ENCODE results near the gene DCTN3.

Gene DCTN3

GRCh38 chr9:34620061-34620994, at the start of gene DCTN3:
Gene DCTN3, minus strand, starts transcription at chr9:34620495. Its CDS starts 31 bp downstream, at chr9:34620464.
- DNase-seq = peak; percentile 38 to 97 (median 90)

GRCh38 chr9:34665381-34666250, 45.3 kb upstream of the DCTN3 start:
- peak; percentile 31 to 98 (median 90) for DNase-seq

GRCh38 chr9:34665067-34665380, 44.7 kb upstream of the DCTN3 start:
- DNase-seq = peak in 1 of 58 donors; percentile 74

- DNase-seq = peak in 51 of 58 donors; percentile 15 to 83 (median 56)
Observed at GRCh38 chr9:34664281-34665066, 44.2 kb upstream of the DCTN3 start.

- no peak for DNase-seq
Observed at GRCh38 chr9:34663303-34663605, 43.0 kb upstream of the DCTN3 start.

- DNase-seq = no peak
Observed at GRCh38 chr9:34662526-34663302, 42.4 kb upstream of the DCTN3 start, which contains the start of gene CCL27. Gene CCL27, minus strand, starts transcription at chr9:34662657. Its CDS starts 24 bp downstream, at chr9:34662633.

GRCh38 chr9:34659592-34660253, 39.4 kb upstream of the DCTN3 start:
- DNase-seq = no peak

GRCh38 chr9:34658461-34658860, 38.2 kb upstream of the DCTN3 start:
- no peak for DNase-seq

GRCh38 chr9:34656992-34657391, 36.7 kb upstream of the DCTN3 start:
- DNase-seq = peak in 1 of 58 donors; percentile 4

- DNase-seq = no peak
Observed at GRCh38 chr9:34655394-34655793, 35.1 kb upstream of the DCTN3 start.

- peak in 55 of 58 donors; percentile 20 to 90 (median 75) for DNase-seq
Observed at GRCh38 chr9:34654323-34655051, 34.2 kb upstream of the DCTN3 start.

- DNase-seq = peak in 6 of 58 donors; percentile 14 to 36 (median 15)
Observed at GRCh38 chr9:34653151-34654072, 33.1 kb upstream of the DCTN3 start.

GRCh38 chr9:34652602-34653000, 32.3 kb upstream of the DCTN3 start:
- DNase-seq = peak in 2 of 58 donors; percentile 37 to 49

- DNase-seq = peak in 55 of 58 donors; percentile 37 to 93 (median 76)
Observed at GRCh38 chr9:34651876-34652601, 31.7 kb upstream of the DCTN3 start, which contains the start of gene IL11RA. Gene IL11RA, plus strand, starts transcription at chr9:34652185. Its CDS starts 3,033 bp downstream, at chr9:34655218.

GRCh38 chr9:34651321-34651720, 31.0 kb upstream of the DCTN3 start:
- no peak for DNase-seq

GRCh38 chr9:34650816-34651215, 30.5 kb upstream of the DCTN3 start:
- DNase-seq = peak in 41 of 58 donors; percentile 7 to 77 (median 28)

GRCh38 chr9:34648673-34649072, 28.4 kb upstream of the DCTN3 start:
- DNase-seq = no peak

Data from anterior cingulate cortex (tissue), 58 donors.